Ishikawa (cell line): ENCODE data around the gene SRPX.

Experiments used
- CEBPB ChIP-seq: IDR thresholded peaks from 2 replicates; pipeline ENCODE4 v1.6.1; 2012
- CREB1 ChIP-seq: IDR thresholded peaks from 2 replicates; pipeline ENCODE4 v1.6.1; 2012; ENCODE audit warnings: low read depth
- EGR1 ChIP-seq: IDR thresholded peaks from 2 replicates; pipeline ENCODE4 v1.6.1; 2012
- EP300 ChIP-seq: IDR thresholded peaks from 2 replicates; pipeline ENCODE4 v1.6.1; 2012; ENCODE audit warnings: borderline replicate concordance
- FOXM1 ChIP-seq: IDR thresholded peaks from 2 replicates; pipeline ENCODE4 v1.6.1; 2012; ENCODE audit warnings: low read depth, borderline replicate concordance
- MAX ChIP-seq: IDR thresholded peaks from 2 replicates; pipeline ENCODE4 v1.6.1; 2012
- NFIC ChIP-seq: IDR thresholded peaks from 2 replicates; pipeline ENCODE4 v1.6.1; 2012
- RAD21 ChIP-seq: IDR thresholded peaks from 2 replicates; pipeline ENCODE4 v1.6.1; 2012; ENCODE audit warnings: low read depth
- REST ChIP-seq: IDR thresholded peaks from 2 replicates; pipeline ENCODE4 v1.6.1; 2012; ENCODE audit warnings: low read depth, mild to moderate bottlenecking
- TAF1 ChIP-seq: IDR thresholded peaks from 2 replicates; pipeline ENCODE4 v1.6.1; 2012; ENCODE audit warnings: low read depth, mild to moderate bottlenecking
- TCF12 ChIP-seq: IDR thresholded peaks from 2 replicates; pipeline ENCODE4 v1.6.1; 2012; ENCODE audit warnings: low read depth
- TEAD4 ChIP-seq: IDR thresholded peaks from 2 replicates; pipeline ENCODE4 v1.6.1; 2012
- USF1 ChIP-seq: IDR thresholded peaks from 2 replicates; pipeline ENCODE4 v1.6.1; 2012
- YY1 ChIP-seq: IDR thresholded peaks from 2 replicates; pipeline ENCODE4 v1.6.1; 2012; ENCODE audit warnings: low read depth
- ZBTB7A ChIP-seq: IDR thresholded peaks from 2 replicates; pipeline ENCODE4 v1.6.1; 2012; ENCODE audit warnings: low read depth

SRPX gene

GRCh38 chrX:38108364-38108763 lies 112.3 kb downstream of the SRPX start:
- no peak for TF ChIP-seq RAD21
- no peak for TF ChIP-seq EGR1
- no peak for TF ChIP-seq TEAD4
- TF ChIP-seq TAF1, result no peak
- no peak for TF ChIP-seq REST
- TF ChIP-seq EP300, result no peak
- no peak for TF ChIP-seq NFIC
- no peak for TF ChIP-seq CEBPB
- TF ChIP-seq YY1, result no peak
- TF ChIP-seq ZBTB7A, result no peak
- no peak for TF ChIP-seq FOXM1
- TF ChIP-seq USF1, result no peak
- no peak for TF ChIP-seq CREB1
- no peak for TF ChIP-seq MAX
- no peak for TF ChIP-seq TCF12

GRCh38 chrX:38106991-38107655 lies 113.5 kb downstream of the SRPX start:
- TF ChIP-seq NFIC (no peak), ZBTB7A (no peak), TCF12 (no peak), TAF1 (no peak), RAD21 (no peak), USF1 (no peak), EP300 (no peak), FOXM1 (no peak), REST (no peak)

- no peak for TF ChIP-seq RAD21
- TF ChIP-seq ZBTB7A, result no peak
- TF ChIP-seq EP300, result no peak
- no peak for TF ChIP-seq USF1
- no peak for TF ChIP-seq TEAD4
- no peak for TF ChIP-seq EGR1
- no peak for TF ChIP-seq TAF1
- TF ChIP-seq YY1, result no peak
- no peak for TF ChIP-seq TCF12
- TF ChIP-seq REST, result no peak
- TF ChIP-seq NFIC, result no peak
- TF ChIP-seq FOXM1, result no peak
- TF ChIP-seq CREB1, result no peak
- TF ChIP-seq CEBPB, result no peak
- no peak for TF ChIP-seq MAX
Observed at GRCh38 chrX:38105216-38105725, 115.4 kb downstream of the SRPX start.
